ENCODE data around the gene BICC1. TPM values are rescaled to one million over a fixed set of nuclear protein-coding genes. Genes with fewer than 3 reads are reported as not detected.

BICC1 gene
- total and polyA plus RNA-seq, 2 of the 13 experiments (the other 11 are each of a cell fraction or from before 2014, with no cell fraction given), result 0.18 to 1.5 TPM

GRCh38 chr10:58817201-58817846 lies 304.7 kb downstream of the BICC1 start (continued):
- TF ChIP-seq SSRP1 (CRISPR knock-in tag; IDR thresholded peaks at IDR 0.05), result no peak
- no peak for TF ChIP-seq DR1 (CRISPR knock-in tag; IDR thresholded peaks at IDR 0.05)
- no peak for TF ChIP-seq SYNCRIP (IDR thresholded peaks at IDR 0.05; ENCODE audit: insufficient read depth, low read depth, low read length)
- TF ChIP-seq ARNTL (CRISPR knock-in tag; IDR thresholded peaks at IDR 0.05), result no peak
- TF ChIP-seq ZFAT (CRISPR knock-in tag; conservative IDR thresholded peaks at IDR 0.05), result no peak
- TF ChIP-seq REL (CRISPR knock-in tag; conservative IDR thresholded peaks at IDR 0.05), result no peak
- TF ChIP-seq ZNF280D (CRISPR knock-in tag; IDR thresholded peaks at IDR 0.05), result no peak
- no peak for TF ChIP-seq IRX3 (CRISPR knock-in tag; IDR thresholded peaks at IDR 0.05; ENCODE audit: borderline replicate concordance, low read depth)
- no peak for TF ChIP-seq KLF15 (CRISPR knock-in tag; IDR thresholded peaks at IDR 0.05; ENCODE audit: borderline replicate concordance)
- TF ChIP-seq ZFP62 (CRISPR knock-in tag; IDR thresholded peaks at IDR 0.05), result no peak
- TF ChIP-seq, protein P1, sequence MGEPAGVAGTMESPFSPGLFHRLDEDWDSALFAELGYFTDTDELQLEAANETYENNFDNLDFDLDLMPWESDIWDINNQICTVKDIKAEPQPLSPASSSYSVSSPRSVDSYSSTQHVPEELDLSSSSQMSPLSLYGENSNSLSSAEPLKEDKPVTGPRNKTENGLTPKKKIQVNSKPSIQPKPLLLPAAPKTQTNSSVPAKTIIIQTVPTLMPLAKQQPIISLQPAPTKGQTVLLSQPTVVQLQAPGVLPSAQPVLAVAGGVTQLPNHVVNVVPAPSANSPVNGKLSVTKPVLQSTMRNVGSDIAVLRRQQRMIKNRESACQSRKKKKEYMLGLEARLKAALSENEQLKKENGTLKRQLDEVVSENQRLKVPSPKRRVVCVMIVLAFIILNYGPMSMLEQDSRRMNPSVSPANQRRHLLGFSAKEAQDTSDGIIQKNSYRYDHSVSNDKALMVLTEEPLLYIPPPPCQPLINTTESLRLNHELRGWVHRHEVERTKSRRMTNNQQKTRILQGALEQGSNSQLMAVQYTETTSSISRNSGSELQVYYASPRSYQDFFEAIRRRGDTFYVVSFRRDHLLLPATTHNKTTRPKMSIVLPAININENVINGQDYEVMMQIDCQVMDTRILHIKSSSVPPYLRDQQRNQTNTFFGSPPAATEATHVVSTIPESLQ (CRISPR knock-in tag; conservative IDR thresholded peaks at IDR 0.05), result no peak
- TF ChIP-seq RORA (CRISPR knock-in tag; IDR thresholded peaks at IDR 0.05), result no peak
- no peak for TF ChIP-seq BCLAF1 (IDR thresholded peaks at IDR 0.05)
- peak; percentile 33; the same call in 1 of the 2 replicates for TF ChIP-seq AHDC1 (CRISPR knock-in tag; IDR thresholded peaks at IDR 0.05; ENCODE audit: borderline replicate concordance)
- TF ChIP-seq ETV5 (CRISPR knock-in tag; IDR thresholded peaks at IDR 0.05; ENCODE audit: borderline replicate concordance), result peak; percentile 71; the same call in 1 of the 2 replicates
